T-helper 1 cell (primary cell): ENCODE results near the gene TEFM.
A peak's percentile ranks its signal among the peaks of the same experiment; 100 is the strongest.
"Not testable (repeated sequence)": the region's sequence is repeated elsewhere in the genome, so short reads cannot be mapped to it uniquely, and the experiment has no call there.

ENCODE experiments used
- DNase-seq, 5 donors: peaks; one replicate each; pipeline ENCODE4 v3.0.0-alpha.2; 2012 to 2020
- total RNA-seq, 4 donors: gene quantifications; one replicate each; lab custom pipeline; 2026; lab: John Stamatoyannopoulos, UW

TEFM gene
- total RNA-seq: 1.9 to 7.8 (median 4.1) reads per million in 4 donors

DNA sequence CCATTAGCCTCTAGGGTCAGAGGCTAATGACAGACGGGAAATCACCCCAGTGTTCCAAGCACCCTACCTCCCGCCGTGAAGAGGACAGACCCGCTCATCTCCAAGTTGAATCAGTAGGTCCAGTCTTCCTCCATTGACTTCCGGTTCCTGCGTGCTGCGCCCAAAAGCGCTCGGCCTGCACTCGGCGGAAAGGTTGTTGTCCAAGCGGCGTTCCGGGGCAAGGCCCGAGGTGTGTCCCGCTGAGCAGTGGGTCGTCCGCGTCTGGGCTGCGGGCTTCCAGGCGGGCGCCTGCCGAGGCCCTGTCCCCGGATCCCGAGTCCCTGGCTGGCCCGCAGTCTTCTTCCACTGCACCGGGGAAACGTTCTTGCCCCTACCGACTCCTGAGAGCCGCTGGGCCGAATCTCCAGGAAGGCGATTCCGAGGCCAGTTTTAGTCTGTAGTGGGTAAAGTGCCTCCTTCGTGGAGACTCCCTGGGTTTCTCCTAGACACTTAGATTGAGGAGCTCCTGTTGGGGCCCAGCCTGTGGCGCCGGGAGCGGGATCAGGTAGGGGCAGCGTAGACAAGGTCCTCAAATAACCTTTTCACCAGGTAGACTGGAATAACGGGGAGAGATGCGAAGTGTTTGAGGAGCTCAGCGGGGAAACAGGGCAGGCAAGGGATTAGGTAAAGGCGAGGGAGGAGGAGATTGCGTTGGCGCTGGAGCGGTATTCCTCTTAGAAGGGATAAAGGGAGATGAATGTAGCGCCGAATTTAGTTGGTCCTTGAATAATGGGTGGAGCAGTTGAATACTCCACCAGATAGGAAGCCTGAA is at the start of gene TEFM:
TEFM (minus strand) TSS at position 138 of the 811 bp plus-strand sequence; CDS start at position 98, 40 bp downstream.
- DNase-seq: peak; percentile 55 to 91 (median 73)

DNA sequence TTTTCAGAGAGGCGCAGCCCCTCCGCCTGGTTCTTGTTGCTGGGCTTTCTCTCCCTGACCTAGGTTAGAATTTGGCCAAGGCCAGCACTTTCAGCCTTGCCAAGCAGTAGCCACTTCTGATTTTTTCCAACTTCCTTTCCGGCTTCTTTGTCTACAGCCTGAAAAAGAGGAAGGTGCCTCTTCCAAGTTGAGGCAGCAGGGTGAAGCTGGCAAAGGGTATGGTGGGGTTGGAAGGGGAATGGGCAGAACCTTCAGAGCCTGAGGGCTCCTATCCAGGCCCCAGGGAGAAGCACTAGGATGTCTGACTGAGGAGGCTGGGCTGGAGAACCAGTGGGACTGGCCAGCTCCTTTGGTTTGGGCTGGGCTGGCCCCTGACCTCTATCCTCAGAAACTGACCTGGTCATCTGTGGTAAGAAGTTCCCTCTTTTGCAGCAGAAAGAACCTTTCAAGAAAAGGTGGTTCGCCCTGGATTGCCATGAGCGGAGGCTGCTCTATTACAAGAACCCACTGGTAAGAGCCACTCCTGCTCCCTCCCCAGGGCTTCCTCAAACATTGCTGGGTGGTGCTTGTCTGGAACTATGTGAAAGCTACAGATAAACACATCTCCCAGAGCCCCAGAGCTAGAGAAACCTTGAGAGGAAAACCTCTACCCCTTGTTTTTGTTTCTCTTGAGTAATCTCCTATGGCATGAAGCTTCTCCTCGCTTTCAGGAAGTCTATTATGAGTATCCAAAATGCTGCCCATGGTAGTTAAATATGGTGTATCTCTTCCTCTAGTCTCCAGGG is 48.2 kb upstream of the TEFM start:
- DNase-seq: no peak

- DNase-seq: no peak
Measured at GRCh38 chr17:30952638-30953393, 46.8 kb upstream of the TEFM start.

DNA sequence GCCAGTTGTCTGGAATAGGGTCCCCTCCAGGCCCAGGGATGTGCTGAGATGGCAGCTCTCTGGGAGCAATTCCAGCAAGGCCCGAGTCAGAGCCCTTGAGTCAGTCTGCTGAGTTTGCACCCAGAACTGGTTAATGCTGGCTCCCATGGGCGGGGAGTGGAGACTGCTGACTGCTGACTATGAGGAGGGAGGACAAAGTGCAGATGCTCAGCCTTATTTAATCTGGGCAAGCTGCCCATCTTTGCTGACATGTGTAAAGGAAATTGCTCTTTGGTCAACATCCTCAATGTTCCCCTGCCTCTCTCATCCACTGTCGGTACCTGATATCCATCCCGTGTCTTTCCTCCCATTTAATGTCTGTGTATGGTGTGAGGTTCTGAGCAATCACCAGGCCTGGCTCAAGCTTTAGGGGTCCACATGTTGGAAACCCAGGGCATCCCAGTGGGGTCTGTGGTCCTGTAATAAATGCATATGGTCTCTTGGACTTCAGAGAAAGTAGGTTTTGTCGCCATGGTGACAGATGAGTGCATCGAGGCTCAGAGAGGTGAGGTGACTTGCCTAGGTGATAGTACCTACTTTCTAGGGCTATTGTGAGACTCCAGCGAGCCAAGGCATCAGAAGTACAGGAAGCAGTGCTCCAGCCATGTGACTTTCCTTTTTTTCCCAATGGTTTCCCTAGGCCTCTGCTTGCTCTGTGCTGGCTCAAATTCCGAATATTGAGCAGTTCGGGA is 44.8 kb upstream of the TEFM start:
- DNase-seq: no peak

DNA sequence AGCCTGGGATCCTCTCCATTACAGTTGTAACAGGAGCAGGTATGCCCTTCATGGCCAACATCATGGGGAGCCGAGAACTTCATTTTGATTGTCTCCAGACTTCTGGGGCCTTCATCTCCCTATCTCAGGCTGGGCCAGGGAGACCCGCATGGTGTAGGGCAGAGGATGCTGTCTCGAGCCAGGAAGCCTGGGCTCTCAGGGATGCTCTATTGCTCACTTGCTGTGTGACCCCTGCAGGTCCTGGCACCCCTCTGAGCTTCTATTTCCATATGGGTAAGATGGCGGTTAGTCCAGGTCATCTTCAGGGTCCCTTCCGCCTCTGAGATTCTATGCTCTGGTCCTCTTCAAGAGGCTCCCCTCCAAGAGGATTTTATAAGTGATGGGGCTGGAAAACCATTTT is 44.2 kb upstream of the TEFM start:
- no peak for DNase-seq

- DNase-seq: no peak
Measured at GRCh38 chr17:30947796-30948195, 41.8 kb upstream of the TEFM start.

- DNase-seq: no peak
Measured at GRCh38 chr17:30942308-30943079, 36.5 kb upstream of the TEFM start.

GRCh38 chr17:30939051-30939689 is 33.1 kb upstream of the TEFM start:
- peak in 1 of 5 donors; percentile 31 for DNase-seq

DNA sequence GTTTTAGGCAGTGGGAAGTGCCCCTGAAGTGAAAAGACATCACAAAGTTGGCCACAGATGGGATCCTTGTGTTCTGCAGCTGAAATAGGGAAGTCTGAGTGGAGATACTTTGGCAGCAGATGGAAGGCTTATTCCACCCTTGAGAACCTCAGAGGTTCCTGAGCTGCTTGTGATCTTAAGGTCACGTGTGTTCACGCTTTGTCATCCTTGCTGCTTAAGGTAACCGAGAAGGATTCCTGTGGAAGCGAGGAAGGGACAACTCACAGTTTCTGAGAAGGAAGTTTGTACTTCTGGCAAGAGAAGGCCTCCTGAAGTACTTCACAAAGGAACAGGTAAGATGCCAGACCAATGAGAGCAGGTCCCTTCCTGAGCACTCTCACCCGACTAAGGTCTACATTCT is 27.9 kb upstream of the TEFM start:
- DNase-seq: no peak

- DNase-seq: not testable (repeated sequence)
Measured at GRCh38 chr17:30931582-30931981, 25.5 kb upstream of the TEFM start.

DNA sequence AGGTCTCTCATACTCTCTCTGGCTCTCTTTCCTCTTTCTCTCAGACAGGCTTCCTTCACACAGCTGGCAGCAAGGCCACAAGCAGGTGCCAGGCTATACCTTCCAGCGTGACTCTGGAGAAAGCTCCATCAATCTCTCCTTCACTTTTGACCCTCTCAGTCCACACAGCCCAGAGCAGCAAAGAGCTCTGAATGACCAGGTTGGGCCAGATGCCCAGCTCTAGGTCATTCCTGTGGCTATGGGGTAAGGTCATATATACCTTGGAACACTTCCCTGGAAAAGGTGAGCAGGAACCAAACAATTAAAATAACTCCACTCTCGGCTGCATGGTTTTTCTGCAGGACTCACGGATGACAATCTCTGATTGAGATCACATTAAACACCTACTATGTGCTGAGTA is 24.5 kb upstream of the TEFM start:
- DNase-seq: no peak

DNA sequence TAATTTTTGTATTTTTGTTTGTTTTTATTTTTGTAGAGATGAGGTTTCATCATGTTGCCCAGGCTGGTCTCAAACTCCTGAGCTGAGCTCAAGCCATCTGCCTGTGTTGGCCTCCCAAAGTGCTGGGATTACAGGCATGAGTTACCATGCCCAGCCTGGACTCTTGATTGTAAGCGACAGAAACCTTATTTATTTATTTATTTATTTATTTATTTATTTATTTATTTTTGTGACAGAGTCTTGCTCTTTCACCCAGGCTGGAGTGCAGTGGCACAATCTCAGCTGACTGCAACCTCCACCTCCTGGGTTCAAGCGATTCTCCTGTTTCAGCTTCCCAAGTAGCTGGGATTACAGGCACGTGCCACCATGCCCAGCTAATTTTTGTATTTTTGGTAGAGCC is 23.8 kb upstream of the TEFM start:
- not testable (repeated sequence) for DNase-seq

GRCh38 chr17:30929081-30929633 is 23.1 kb upstream of the TEFM start:
- no peak for DNase-seq

- no peak for DNase-seq
Measured at GRCh38 chr17:30928584-30928983, 22.5 kb upstream of the TEFM start.

- no peak for DNase-seq
Measured at GRCh38 chr17:30927756-30928155, 21.7 kb upstream of the TEFM start.

DNA sequence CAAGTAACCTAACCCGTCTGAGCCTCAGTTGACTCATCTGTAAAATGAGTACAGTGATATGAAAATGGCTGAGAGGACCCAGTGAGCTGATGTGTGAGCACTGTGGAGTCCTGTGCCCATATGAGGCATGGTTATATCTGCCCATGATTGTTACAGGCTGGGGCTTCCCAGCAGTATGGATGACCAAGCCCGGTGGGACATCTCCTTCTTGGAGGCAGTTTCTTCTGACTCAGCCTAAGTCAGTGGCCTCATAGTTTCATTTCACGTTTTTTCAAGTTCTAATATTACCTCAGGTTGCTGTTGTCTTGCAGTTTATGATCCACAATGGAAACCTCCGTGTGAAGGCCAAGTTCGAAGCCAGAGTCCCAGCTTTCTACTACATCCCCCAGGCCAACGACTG is 20.5 kb upstream of the TEFM start:
- no peak for DNase-seq

GRCh38 chr17:30924341-30924740 is 18.3 kb upstream of the TEFM start:
- DNase-seq: no peak

DNA sequence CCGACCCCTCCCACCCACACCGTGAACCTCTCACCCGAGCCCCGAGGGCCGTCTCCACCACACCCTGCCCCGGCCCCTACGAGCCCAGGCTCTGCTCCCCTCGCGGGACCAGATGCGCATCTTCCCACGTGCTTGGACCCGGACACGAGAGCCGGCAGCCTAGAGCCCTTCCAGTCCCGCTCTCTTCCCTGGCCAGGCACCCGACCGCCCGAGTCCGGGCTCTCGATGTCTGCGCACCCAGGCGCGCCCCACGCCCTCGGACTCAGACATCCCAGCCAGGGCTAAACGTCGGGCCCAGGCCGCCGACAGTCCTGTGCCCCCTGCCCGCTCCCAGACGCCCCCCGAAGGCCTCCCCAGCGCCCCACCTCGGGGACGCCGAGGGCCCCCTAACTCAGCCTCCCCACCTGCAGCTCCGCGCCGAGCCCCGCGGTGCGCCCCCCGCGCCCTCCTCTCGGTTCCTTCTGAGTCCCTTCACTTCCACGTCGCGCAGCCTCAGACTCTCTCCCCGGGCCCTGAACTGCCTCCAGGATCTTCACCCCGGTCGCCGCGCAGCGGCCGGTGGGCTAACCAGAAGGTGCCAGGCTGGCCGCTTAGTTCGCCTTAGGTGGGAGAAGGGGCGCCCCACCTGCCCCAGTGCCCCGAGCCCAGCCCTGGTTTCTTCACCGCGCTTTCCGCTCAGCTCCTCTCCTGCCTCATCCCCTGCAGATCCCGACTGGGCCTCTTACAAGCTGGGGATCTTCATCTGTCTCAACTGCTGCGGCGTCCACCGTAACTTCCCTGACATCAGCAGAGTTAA is 16.4 kb upstream of the TEFM start:
- DNase-seq: no peak

GRCh38 chr17:30921544-30922196 is 15.6 kb upstream of the TEFM start, which contains the start of gene ADAP2:
TSS of gene ADAP2 (plus strand) at chr17:30921945. CDS start at chr17:30922015, 70 bp downstream.
- no peak for DNase-seq
